GM21515 (cell line): Measurements from ENCODE around the gene CARNS1.

Experiments used
- ATAC-seq: cut with Tn5 transposase; IDR thresholded peaks from one replicate; pipeline ENCODE4 v1.9.1; 2021; ENCODE audit not compliant: unreplicated experiment

CARNS1 gene

GRCh38 chr11:67376063-67376820 lies 39.2 kb upstream of the CARNS1 start:
- ATAC-seq, result no peak

- ATAC-seq, result no peak
Observed at GRCh38 chr11:67376873-67377808, 38.3 kb upstream of the CARNS1 start.

GRCh38 chr11:67378544-67378943 lies 36.9 kb upstream of the CARNS1 start:
- ATAC-seq, result no peak

- no peak for ATAC-seq
Observed at GRCh38 chr11:67379061-67380058, 36.1 kb upstream of the CARNS1 start.

GRCh38 chr11:67381244-67381972 lies 34.1 kb upstream of the CARNS1 start:
- no peak for ATAC-seq

GRCh38 chr11:67382276-67383136 lies 33.0 kb upstream of the CARNS1 start:
- ATAC-seq, result peak; percentile 58

GRCh38 chr11:67384851-67385366 lies 30.6 kb upstream of the CARNS1 start:
- no peak for ATAC-seq

- no peak for ATAC-seq
Observed at GRCh38 chr11:67387069-67387468, 28.4 kb upstream of the CARNS1 start.

GRCh38 chr11:67387518-67387917 lies 28.0 kb upstream of the CARNS1 start:
- ATAC-seq, result no peak

- no peak for ATAC-seq
Observed at GRCh38 chr11:67389477-67389876, 26.0 kb upstream of the CARNS1 start.

- no peak for ATAC-seq
Observed at GRCh38 chr11:67390947-67391303, 24.6 kb upstream of the CARNS1 start.

- peak; percentile 61 for ATAC-seq
Observed at GRCh38 chr11:67391304-67392182, 23.9 kb upstream of the CARNS1 start, which contains the start of gene RAD9A. Gene RAD9A (plus strand): TSS chr11:67391986. CDS start chr11:67392045, 59 bp downstream.

GRCh38 chr11:67392183-67392715 lies 23.2 kb upstream of the CARNS1 start:
- peak; percentile 7 for ATAC-seq

GRCh38 chr11:67393437-67393836 lies 22.0 kb upstream of the CARNS1 start:
- no peak for ATAC-seq

GRCh38 chr11:67393990-67394389 lies 21.5 kb upstream of the CARNS1 start:
- ATAC-seq, result no peak

- no peak for ATAC-seq
Observed at GRCh38 chr11:67395555-67396258, 19.8 kb upstream of the CARNS1 start.

GRCh38 chr11:67396259-67396581 lies 19.3 kb upstream of the CARNS1 start:
- no peak for ATAC-seq
